Frontal cortex (tissue), 4 donors: ENCODE data around the gene MMP14. TPM values are rescaled to one million over a fixed set of nuclear protein-coding genes. Genes with fewer than 3 reads are reported as not detected.

Source experiments
- DNase-seq, 2 donors: peaks; one replicate each; pipeline ENCODE4 v3.0.0; 2012; ENCODE audit warnings: low spot score in 2 of 2
- FAIRE-seq: peaks from 2 replicates; lab custom pipeline; 2012; peaks lifted over from hg19 to GRCh38; lab: Jason Lieb, UNC
- total RNA-seq: library from RNA; depleted of rRNA; stranded (reverse); fragments of >200 nt; gene quantifications from one replicate; pipeline ENCODE4 v1.2.3, GENCODE V29; 2014
- donor health status: control.
- donor health status: control.
- donor health status: control.

Gene MMP14
- total RNA-seq, 1 donor from 2014 or later: 6.9 TPM

GRCh38 chr14:22878271-22879246 lies 42.2 kb downstream of the MMP14 start:
- DNase-seq: peak in 1 of 2 donors; percentile 17
- FAIRE-seq: no peak

GRCh38 chr14:22882064-22882463 lies 45.7 kb downstream of the MMP14 start:
- DNase-seq (peak in 1 of 2 donors; percentile 35), FAIRE-seq (no peak)

GRCh38 chr14:22882529-22883172 lies 46.3 kb downstream of the MMP14 start:
- FAIRE-seq (no peak), DNase-seq (peak; percentile 61 to 86)

- FAIRE-seq (no peak), DNase-seq (peak in 1 of 2 donors; percentile 23)
These were observed 47.0 kb downstream of the MMP14 start, which contains the start of gene REM2 for GRCh38 chr14:22883173-22883976. REM2 (plus strand) TSS chr14:22883222; CDS start chr14:22883288, 66 bp downstream.

- FAIRE-seq (no peak), DNase-seq (peak in 1 of 2 donors; percentile 13)
These were observed 47.8 kb downstream of the MMP14 start for GRCh38 chr14:22884076-22884737.

GRCh38 chr14:22884738-22885523 lies 48.5 kb downstream of the MMP14 start:
- peak in 1 of 2 donors; percentile 5 for DNase-seq
- no peak for FAIRE-seq

- no peak for FAIRE-seq
- DNase-seq: no peak
These were observed 49.6 kb downstream of the MMP14 start for GRCh38 chr14:22885975-22886374.

- FAIRE-seq: no peak
- DNase-seq: peak; percentile 64 to 71
These were observed 50.3 kb downstream of the MMP14 start for GRCh38 chr14:22886500-22887259.

GRCh38 chr14:22887260-22887989 lies 51.0 kb downstream of the MMP14 start:
- DNase-seq: peak in 1 of 2 donors; percentile 15
- FAIRE-seq: no peak

GRCh38 chr14:22887990-22888378 lies 51.6 kb downstream of the MMP14 start:
- FAIRE-seq (no peak), DNase-seq (no peak)

GRCh38 chr14:22888662-22889061 lies 52.3 kb downstream of the MMP14 start:
- FAIRE-seq: no peak
- no peak for DNase-seq

- DNase-seq: no peak
- FAIRE-seq: no peak
These were observed 54.0 kb downstream of the MMP14 start for GRCh38 chr14:22890416-22890815.

GRCh38 chr14:22892488-22892887 lies 56.1 kb downstream of the MMP14 start:
- FAIRE-seq (no peak), DNase-seq (no peak)

- FAIRE-seq (no peak), DNase-seq (no peak)
These were observed 57.3 kb downstream of the MMP14 start for GRCh38 chr14:22893706-22894105.

- FAIRE-seq: no peak
These were observed 59.0 kb downstream of the MMP14 start for GRCh38 chr14:22895402-22895801.

GRCh38 chr14:22896356-22896755 lies 60.0 kb downstream of the MMP14 start:
- FAIRE-seq (no peak), DNase-seq (no peak)

More at GRCh38 chr14:22895402-22895801, 59.0 kb downstream of the MMP14 start:
- no peak for DNase-seq

GRCh38 chr14:22896760-22897159 lies 60.4 kb downstream of the MMP14 start:
- DNase-seq (no peak), FAIRE-seq (no peak)
